Measurements from ENCODE around the gene CLNK. TPM values are rescaled to one million over a fixed set of nuclear protein-coding genes. Genes with fewer than 3 reads are reported as not detected.

Gene CLNK
- total RNA-seq, 1 experiment from 2014 or later, result not detected

DNA sequence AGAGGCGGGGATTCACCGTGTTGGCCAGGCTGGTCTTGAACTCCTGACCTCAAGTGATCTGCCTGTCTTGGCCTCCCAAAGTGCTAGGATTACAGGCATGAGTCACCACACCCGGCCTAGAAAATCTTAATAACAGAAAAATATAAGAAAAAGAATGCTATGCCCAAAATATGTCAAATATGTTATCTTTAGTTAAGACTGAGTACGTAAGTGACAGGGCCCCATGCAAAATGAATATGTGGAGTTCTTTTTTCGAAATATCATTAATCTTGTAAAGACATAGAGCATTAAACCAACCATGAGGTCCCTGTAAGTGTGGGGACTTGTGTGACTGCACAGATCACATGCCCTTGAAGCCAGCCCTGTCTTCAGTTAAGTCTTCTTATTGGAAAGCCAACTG, 218.4 kb downstream of the CLNK start:
- Histone ChIP-seq H4K91ac (ENCODE audit: insufficient read length, low read depth, low read length) (no peak overlapping the region), H3K79me1 (ENCODE audit: insufficient read depth, low read depth, low read length, poor library complexity, severe bottlenecking) (no peaks in the 10 kb centered on the region), H2BK15ac (ENCODE audit: low read depth, low read length) (no peak overlapping the region), H4K5ac (ENCODE audit: insufficient read length, low read depth, low read length) (no peak overlapping the region), H3K9me3 (ENCODE audit: control insufficient read depth, low read depth, low read length) (no peaks in the 10 kb centered on the region), H3K9ac (ENCODE audit: extremely low read depth, insufficient read length, low read length) (no peak overlapping the region), H3T11ph (ENCODE audit: low read length) (no peak overlapping the region), H3K79me2 (ENCODE audit: insufficient read depth, low read length) (no peaks in the 10 kb centered on the region), H2BK5ac (ENCODE audit: insufficient read length, low read length) (no peak overlapping the region), H3K56ac (ENCODE audit: insufficient read length, low read depth, low read length) (no peak overlapping the region), H3K23ac (ENCODE audit: insufficient read length, low read depth, low read length) (no peak overlapping the region), H4K8ac (replicated peaks; ENCODE audit: insufficient read length, low read depth, low read length) (no peak overlapping the region), H3K23me2 (ENCODE audit: insufficient read length, low read depth, low read length, poor library complexity, severe bottlenecking) (peaks cover 8% of the 10 kb centered on the region), H3K4me1 (ENCODE audit: insufficient read depth, low read length) (no peaks in the 10 kb centered on the region), H2BK12ac (ENCODE audit: insufficient read length, low read depth, low read length) (no peak overlapping the region), H2BK20ac (ENCODE audit: low read depth, low read length, poor library complexity, severe bottlenecking) (no peak overlapping the region), H3K14ac (ENCODE audit: insufficient read depth, low read length) (no peak overlapping the region), H3K27ac (ENCODE audit: insufficient read length, low read depth, low read length) (no peak overlapping the region), H2AK5ac (ENCODE audit: insufficient read length, low read length) (no peak overlapping the region), H2BK120ac (ENCODE audit: low read depth, low read length, poor library complexity, severe bottlenecking) (no peak overlapping the region), H3K4ac (ENCODE audit: low read depth, low read length) (no peak overlapping the region), H2AFZ (ENCODE audit: low read length) (no peak overlapping the region), H3K27me3 (ENCODE audit: insufficient read depth, low read length) (peaks cover 20% of the 10 kb centered on the region; the same call in 1 of the 2 replicates), H3K18ac (ENCODE audit: insufficient read length, low read depth, low read length) (no peak overlapping the region), H3K4me2 (ENCODE audit: insufficient read depth, insufficient read length, low read length) (no peak overlapping the region), H4K20me1 (ENCODE audit: control insufficient read depth, insufficient read depth, insufficient read length) (no peaks in the 10 kb centered on the region)
- Mint-ChIP-seq H3K27ac (no peak overlapping the region), H3K4me1 (peaks cover 9 to 10% of the 10 kb centered on the region in 2 experiments; a peak in 3 of 4 replicates), H3K4me3 (no peak overlapping the region), H3K9me3 (no peaks in the 10 kb centered on the region), H3K36me3 (ENCODE audit: insufficient read depth in 1 of 3, low read depth in 3 of 3) (no peaks in the 10 kb centered on the region), H3K27me3 (ENCODE audit: low read depth) (peaks cover 57% of the 10 kb centered on the region)
- TF ChIP-seq, protein P1, sequence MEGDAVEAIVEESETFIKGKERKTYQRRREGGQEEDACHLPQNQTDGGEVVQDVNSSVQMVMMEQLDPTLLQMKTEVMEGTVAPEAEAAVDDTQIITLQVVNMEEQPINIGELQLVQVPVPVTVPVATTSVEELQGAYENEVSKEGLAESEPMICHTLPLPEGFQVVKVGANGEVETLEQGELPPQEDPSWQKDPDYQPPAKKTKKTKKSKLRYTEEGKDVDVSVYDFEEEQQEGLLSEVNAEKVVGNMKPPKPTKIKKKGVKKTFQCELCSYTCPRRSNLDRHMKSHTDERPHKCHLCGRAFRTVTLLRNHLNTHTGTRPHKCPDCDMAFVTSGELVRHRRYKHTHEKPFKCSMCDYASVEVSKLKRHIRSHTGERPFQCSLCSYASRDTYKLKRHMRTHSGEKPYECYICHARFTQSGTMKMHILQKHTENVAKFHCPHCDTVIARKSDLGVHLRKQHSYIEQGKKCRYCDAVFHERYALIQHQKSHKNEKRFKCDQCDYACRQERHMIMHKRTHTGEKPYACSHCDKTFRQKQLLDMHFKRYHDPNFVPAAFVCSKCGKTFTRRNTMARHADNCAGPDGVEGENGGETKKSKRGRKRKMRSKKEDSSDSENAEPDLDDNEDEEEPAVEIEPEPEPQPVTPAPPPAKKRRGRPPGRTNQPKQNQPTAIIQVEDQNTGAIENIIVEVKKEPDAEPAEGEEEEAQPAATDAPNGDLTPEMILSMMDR (conservative IDR thresholded peaks at IDR 0.05), result no peak
- no peak for DNase-seq
- no CpG with 5 or more reads among the region's 5 CpGs for WGBS (ENCODE audit: extremely low coverage, insufficient read length, low lambda C conversion rate)

Measured in H9 (cell line).